ENCODE data around the gene TIGD1.
A peak's percentile ranks its signal among the peaks of the same experiment; 100 is the strongest.

The TIGD1 gene

GRCh38 chr2:232532419-232532818 lies 17.9 kb downstream of the TIGD1 start (continued):
- no peak for TF ChIP-seq ZNF8 (CRISPR knock-in tag; IDR thresholded peaks at IDR 0.05)
- peak; percentile 41; the same call in 1 of the 2 replicates for TF ChIP-seq TCF4 (CRISPR knock-in tag; IDR thresholded peaks at IDR 0.05; ENCODE audit: borderline replicate concordance)
- TF ChIP-seq ISL1 (CRISPR knock-in tag; IDR thresholded peaks at IDR 0.05), result no peak
- TF ChIP-seq TOX (CRISPR knock-in tag; IDR thresholded peaks at IDR 0.05; ENCODE audit: borderline replicate concordance), result no peak
- TF ChIP-seq, protein P1, sequence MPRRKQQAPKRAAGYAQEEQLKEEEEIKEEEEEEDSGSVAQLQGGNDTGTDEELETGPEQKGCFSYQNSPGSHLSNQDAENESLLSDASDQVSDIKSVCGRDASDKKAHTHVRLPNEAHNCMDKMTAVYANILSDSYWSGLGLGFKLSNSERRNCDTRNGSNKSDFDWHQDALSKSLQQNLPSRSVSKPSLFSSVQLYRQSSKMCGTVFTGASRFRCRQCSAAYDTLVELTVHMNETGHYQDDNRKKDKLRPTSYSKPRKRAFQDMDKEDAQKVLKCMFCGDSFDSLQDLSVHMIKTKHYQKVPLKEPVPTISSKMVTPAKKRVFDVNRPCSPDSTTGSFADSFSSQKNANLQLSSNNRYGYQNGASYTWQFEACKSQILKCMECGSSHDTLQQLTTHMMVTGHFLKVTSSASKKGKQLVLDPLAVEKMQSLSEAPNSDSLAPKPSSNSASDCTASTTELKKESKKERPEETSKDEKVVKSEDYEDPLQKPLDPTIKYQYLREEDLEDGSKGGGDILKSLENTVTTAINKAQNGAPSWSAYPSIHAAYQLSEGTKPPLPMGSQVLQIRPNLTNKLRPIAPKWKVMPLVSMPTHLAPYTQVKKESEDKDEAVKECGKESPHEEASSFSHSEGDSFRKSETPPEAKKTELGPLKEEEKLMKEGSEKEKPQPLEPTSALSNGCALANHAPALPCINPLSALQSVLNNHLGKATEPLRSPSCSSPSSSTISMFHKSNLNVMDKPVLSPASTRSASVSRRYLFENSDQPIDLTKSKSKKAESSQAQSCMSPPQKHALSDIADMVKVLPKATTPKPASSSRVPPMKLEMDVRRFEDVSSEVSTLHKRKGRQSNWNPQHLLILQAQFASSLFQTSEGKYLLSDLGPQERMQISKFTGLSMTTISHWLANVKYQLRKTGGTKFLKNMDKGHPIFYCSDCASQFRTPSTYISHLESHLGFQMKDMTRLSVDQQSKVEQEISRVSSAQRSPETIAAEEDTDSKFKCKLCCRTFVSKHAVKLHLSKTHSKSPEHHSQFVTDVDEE (CRISPR knock-in tag; IDR thresholded peaks at IDR 0.05), result no peak
- TF ChIP-seq SNAI2 (CRISPR knock-in tag; IDR thresholded peaks at IDR 0.05), result no peak

DNA sequence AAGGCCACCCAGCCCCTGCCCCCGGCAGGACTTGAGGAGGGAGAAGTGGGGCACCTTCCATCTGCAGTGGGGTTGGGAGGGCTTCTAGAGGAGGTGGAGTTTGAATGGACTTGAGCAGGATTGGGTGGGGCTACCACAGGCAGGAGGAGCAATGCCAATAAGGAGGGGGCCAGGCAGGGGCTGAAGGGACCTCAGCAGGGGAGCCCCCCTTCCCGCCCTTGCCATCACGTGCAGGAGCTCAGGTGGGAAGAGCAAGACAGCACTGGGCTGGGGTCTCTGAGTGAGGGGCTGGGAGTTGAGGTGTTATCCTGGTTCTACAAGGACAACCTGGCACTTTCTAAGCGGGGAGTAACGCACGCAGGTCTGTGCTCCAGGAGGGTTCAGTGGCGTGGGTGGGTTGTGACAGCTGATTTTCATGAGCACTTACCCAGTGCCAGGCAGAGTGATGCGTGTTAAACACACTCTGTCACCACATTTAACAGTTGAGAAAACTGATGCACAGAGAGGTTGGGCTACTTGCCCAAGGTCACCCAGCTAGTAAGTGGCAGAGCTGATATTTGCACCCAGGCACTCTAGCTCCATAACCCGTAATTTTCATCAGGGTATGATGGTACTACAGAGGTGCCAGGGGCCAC lies 19.6 kb downstream of the TIGD1 start:
- TF ChIP-seq, protein P2, sequence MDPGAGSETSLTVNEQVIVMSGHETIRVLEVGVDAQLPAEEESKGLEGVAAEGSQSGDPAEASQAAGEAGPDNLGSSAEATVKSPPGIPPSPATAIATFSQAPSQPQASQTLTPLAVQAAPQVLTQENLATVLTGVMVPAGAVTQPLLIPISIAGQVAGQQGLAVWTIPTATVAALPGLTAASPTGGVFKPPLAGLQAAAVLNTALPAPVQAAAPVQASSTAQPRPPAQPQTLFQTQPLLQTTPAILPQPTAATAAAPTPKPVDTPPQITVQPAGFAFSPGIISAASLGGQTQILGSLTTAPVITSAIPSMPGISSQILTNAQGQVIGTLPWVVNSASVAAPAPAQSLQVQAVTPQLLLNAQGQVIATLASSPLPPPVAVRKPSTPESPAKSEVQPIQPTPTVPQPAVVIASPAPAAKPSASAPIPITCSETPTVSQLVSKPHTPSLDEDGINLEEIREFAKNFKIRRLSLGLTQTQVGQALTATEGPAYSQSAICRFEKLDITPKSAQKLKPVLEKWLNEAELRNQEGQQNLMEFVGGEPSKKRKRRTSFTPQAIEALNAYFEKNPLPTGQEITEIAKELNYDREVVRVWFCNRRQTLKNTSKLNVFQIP (CRISPR knock-in tag; IDR thresholded peaks at IDR 0.05; ENCODE audit: borderline replicate concordance, low read depth), result no peak
- no peak for TF ChIP-seq CSDC2 (CRISPR knock-in tag; IDR thresholded peaks at IDR 0.05)
- no peak for TF ChIP-seq PATZ1 (CRISPR knock-in tag; IDR thresholded peaks at IDR 0.05; ENCODE audit: borderline replicate concordance)
- no peak for TF ChIP-seq ZNF8 (CRISPR knock-in tag; IDR thresholded peaks at IDR 0.05)
- no peak for TF ChIP-seq ZFP30 (CRISPR knock-in tag; IDR thresholded peaks at IDR 0.05)
- TF ChIP-seq SNAI2 (CRISPR knock-in tag; IDR thresholded peaks at IDR 0.05), result no peak
- no peak for TF ChIP-seq ZFP3 (CRISPR knock-in tag; IDR thresholded peaks at IDR 0.05)
- TF ChIP-seq TOX (CRISPR knock-in tag; IDR thresholded peaks at IDR 0.05; ENCODE audit: borderline replicate concordance), result no peak
- no peak for TF ChIP-seq PPARA (CRISPR knock-in tag; IDR thresholded peaks at IDR 0.05; ENCODE audit: borderline replicate concordance)
- TF ChIP-seq BACH2 (CRISPR knock-in tag; IDR thresholded peaks at IDR 0.05; ENCODE audit: borderline replicate concordance), result no peak
- no peak for TF ChIP-seq RARB (CRISPR knock-in tag; IDR thresholded peaks at IDR 0.05)
- TF ChIP-seq, protein P3, sequence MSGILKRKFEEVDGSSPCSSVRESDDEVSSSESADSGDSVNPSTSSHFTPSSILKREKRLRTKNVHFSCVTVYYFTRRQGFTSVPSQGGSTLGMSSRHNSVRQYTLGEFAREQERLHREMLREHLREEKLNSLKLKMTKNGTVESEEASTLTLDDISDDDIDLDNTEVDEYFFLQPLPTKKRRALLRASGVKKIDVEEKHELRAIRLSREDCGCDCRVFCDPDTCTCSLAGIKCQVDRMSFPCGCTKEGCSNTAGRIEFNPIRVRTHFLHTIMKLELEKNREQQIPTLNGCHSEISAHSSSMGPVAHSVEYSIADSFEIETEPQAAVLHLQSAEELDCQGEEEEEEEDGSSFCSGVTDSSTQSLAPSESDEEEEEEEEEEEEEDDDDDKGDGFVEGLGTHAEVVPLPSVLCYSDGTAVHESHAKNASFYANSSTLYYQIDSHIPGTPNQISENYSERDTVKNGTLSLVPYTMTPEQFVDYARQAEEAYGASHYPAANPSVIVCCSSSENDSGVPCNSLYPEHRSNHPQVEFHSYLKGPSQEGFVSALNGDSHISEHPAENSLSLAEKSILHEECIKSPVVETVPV (CRISPR knock-in tag; IDR thresholded peaks at IDR 0.05), result no peak
- no peak for TF ChIP-seq TCF4 (CRISPR knock-in tag; IDR thresholded peaks at IDR 0.05; ENCODE audit: borderline replicate concordance)
- no peak for TF ChIP-seq ARNTL (CRISPR knock-in tag; IDR thresholded peaks at IDR 0.05; ENCODE audit: borderline replicate concordance, low read depth)
- no peak for TF ChIP-seq ZNF565 (CRISPR knock-in tag; conservative IDR thresholded peaks at IDR 0.05; ENCODE audit: low read depth)
- no peak for TF ChIP-seq ZNF70 (CRISPR knock-in tag; IDR thresholded peaks at IDR 0.05)
- ATAC-seq, result no peak

GRCh38 chr2:232529806-232530547 lies 20.4 kb downstream of the TIGD1 start:
- ATAC-seq, result no peak
- TF ChIP-seq TOX (CRISPR knock-in tag; IDR thresholded peaks at IDR 0.05; ENCODE audit: borderline replicate concordance), result no peak
- no peak for TF ChIP-seq ISL1 (CRISPR knock-in tag; IDR thresholded peaks at IDR 0.05)
- TF ChIP-seq, protein P3 (CRISPR knock-in tag; IDR thresholded peaks at IDR 0.05), result no peak
- no peak for TF ChIP-seq CREB5 (CRISPR knock-in tag; IDR thresholded peaks at IDR 0.05; ENCODE audit: low read depth)
- TF ChIP-seq ZNF70 (CRISPR knock-in tag; IDR thresholded peaks at IDR 0.05), result no peak

All from SK-N-SH treated with all-trans-retinoic acid at 6 μM for 48 hours (cell line).